Stimulated activated CD4-positive, alpha-beta T cell treated with anti-CD3 and anti-CD28 coated beads, TNF-alpha, amount 100 ng/mL, for 4 hours (primary cell): Measurements from ENCODE around the gene NBPF10.
"Not testable (repeated sequence)": the region's sequence is repeated elsewhere in the genome, so short reads cannot be mapped to it uniquely, and the experiment has no call there.

ENCODE experiments used
- DNase-seq, 3 experiments: peaks; one replicate each; pipeline ENCODE4 v3.0.0-alpha.2; 2020; ENCODE audit warnings: low read depth in 3 of 3

Gene NBPF10

GRCh38 chr1:146144465-146144864, at the start of gene NBPF10:
Gene NBPF10, minus strand, starts transcription at chr1:146144804. Its CDS starts 35 bp downstream, at chr1:146144769.
- not testable (repeated sequence) for DNase-seq

- DNase-seq, result not testable (repeated sequence)
Observed at GRCh38 chr1:146174531-146174930, 29.9 kb upstream of the NBPF10 start.

- not testable (repeated sequence) for DNase-seq
Observed at GRCh38 chr1:146167740-146168139, 23.1 kb upstream of the NBPF10 start.

- DNase-seq, result not testable (repeated sequence)
Observed at GRCh38 chr1:146167273-146167672, 22.7 kb upstream of the NBPF10 start.
